PC-9 (cell line): ENCODE measurements around the gene OR5H15. TPM values are rescaled to one million over a fixed set of nuclear protein-coding genes. Genes with fewer than 3 reads are reported as not detected.

Experiments used
- BruUV-seq: library from RNA; stranded (reverse); fragments of 400-500 nt; replicated peaks from 2 replicates; lab custom pipeline; 2021; lab: Mats Ljungman, UMichigan
- CTCF ChIA-PET: fragments of 300-600 bp; sonication (Branson Sonifier 250); formaldehyde crosslinking; loops from one replicate; lab custom pipeline; 2022; ENCODE audit warnings: antibody characterized with exemption; lab: Charles Lee
- POLR2A ChIA-PET: fragments of 300-600 bp; sonication (Branson Sonifier 250); formaldehyde crosslinking; loops from one replicate; lab custom pipeline; 2022; ENCODE audit warnings: antibody characterized with exemption; ENCODE audit not compliant: unreplicated experiment; lab: Charles Lee
- DNase-seq, 2 experiments: peaks; one replicate each; pipeline versions ENCODE4 v3.0.0 to v3.0.0-alpha.2; 2015 to 2022; ENCODE audit warnings: mixed read lengths in 1 of 2
- H2AFZ ChIP-seq: fragments of 200-600 bp; sonication (generic); 2 replicates; pipeline ENCODE4 v1.8.1; 2017; ENCODE audit warnings: antibody characterized with exemption
- H3F3A ChIP-seq: fragments of 200-600 bp; sonication (generic); 2 replicates; pipeline ENCODE4 v1.8.1; 2017; ENCODE audit warnings: antibody characterized with exemption, mild to moderate bottlenecking, low read depth; ENCODE audit not compliant: insufficient read depth
- H3K27ac ChIP-seq: fragments of 200-600 bp; sonication (generic); 2 replicates; pipeline ENCODE4 v1.6.1; 2016; ENCODE audit warnings: mixed run types
- H3K27me3 ChIP-seq: fragments of 200-600 bp; sonication (generic); 2 replicates; pipeline ENCODE4 v1.6.1; 2016; ENCODE audit warnings: low read depth, mixed run types; ENCODE audit not compliant: insufficient read depth
- H3K36me3 ChIP-seq: fragments of 200-600 bp; sonication (generic); 2 replicates; pipeline ENCODE4 v1.6.1; 2016; ENCODE audit warnings: low read depth, mixed run types
- H3K4me1 ChIP-seq: fragments of 200-600 bp; sonication (generic); replicated peaks from 2 replicates; pipeline ENCODE4 v1.6.1; 2016; ENCODE audit warnings: mixed run types; ENCODE audit not compliant: insufficient read depth
- H3K4me2 ChIP-seq: fragments of 200-600 bp; sonication (generic); 2 replicates; pipeline ENCODE4 v1.6.1; 2017; ENCODE audit warnings: mixed run types
- H3K4me3 ChIP-seq: fragments of 200-600 bp; sonication (generic); 2 replicates; pipeline ENCODE4 v1.6.1; 2016; ENCODE audit warnings: mixed run types
- H3K79me2 ChIP-seq: fragments of 200-600 bp; sonication (generic); 2 replicates; pipeline ENCODE4 v1.6.1; 2017; ENCODE audit warnings: low read depth, mixed run types
- H3K9me2 ChIP-seq: fragments of 200-600 bp; sonication (generic); 2 replicates; pipeline ENCODE4 v1.8.1; 2017; ENCODE audit warnings: mild to moderate bottlenecking; ENCODE audit not compliant: insufficient read depth
- H3K9me3 ChIP-seq: fragments of 200-600 bp; sonication (generic); 2 replicates; pipeline ENCODE4 v1.8.1; 2016; ENCODE audit warnings: low read depth; ENCODE audit not compliant: insufficient read depth
- H4K20me1 ChIP-seq: fragments of 200-600 bp; sonication (generic); 2 replicates; pipeline ENCODE4 v1.8.1; 2017; ENCODE audit not compliant: insufficient read depth
- CTCF ChIP-seq: fragments of 200-600 bp; sonication (generic); conservative IDR thresholded peaks from 2 replicates; pipeline ENCODE4 v1.6.1; 2017; ENCODE audit warnings: mixed run types, antibody characterized with exemption, mild to moderate bottlenecking, moderate library complexity
- EZH2 ChIP-seq: fragments of 200-600 bp; sonication (generic); IDR thresholded peaks from 2 replicates; pipeline ENCODE4 v1.8.0; 2017; ENCODE audit warnings: antibody characterized with exemption, low read depth
- intact Hi-C: fragments of 100-400 bp; cut with micrococcal nuclease; formaldehyde crosslinking; loops from one replicate; pipeline ENCODE4 v1.10.0; 2022; ENCODE audit not compliant: unreplicated experiment
- total RNA-seq: library from RNA; stranded (reverse); gene quantifications from 2 replicates; pipeline ENCODE4 v1.2.3, GENCODE V29; 2021

Gene OR5H15
- total RNA-seq, 1 experiment from 2014 or later: not detected

GRCh38 chr3:98151241-98151640 lies 15.3 kb upstream of the OR5H15 start:
- TF ChIP-seq EZH2: no peak
- TF ChIP-seq CTCF: no peak
- no peaks in the 10 kb centered on the region; the same call in 1 of the 2 replicates for H3K9me2 ChIP-seq
- peak overlapping the region; percentile 30; the same call in 1 of the 2 replicates for H2AFZ ChIP-seq
- 0 out of 2 replicates have a peak overlapping the region, but pooled peaks have one; percentile 1 for H3K4me3 ChIP-seq
- POLR2A ChIA-PET: interaction anchor here (0.6 kb wide), 1 partner anchor 93 kb away, joined by 3 read pairs; no protein-coding TSS in a partner anchor
- H3K27ac ChIP-seq: peak overlapping the region; percentile 7; the same call in 1 of the 2 replicates
- peak overlapping the region; percentile 48 for H3K4me2 ChIP-seq
- H3K79me2 ChIP-seq: no peaks in the 10 kb centered on the region
- CTCF ChIA-PET: no interaction called here
- H3K4me1 ChIP-seq: peaks cover 11% of the 10 kb centered on the region
- no peaks in the 10 kb centered on the region for H3K9me3 ChIP-seq
- H3F3A ChIP-seq: peaks cover 9% of the 10 kb centered on the region
- no peaks in the 10 kb centered on the region for H3K36me3 ChIP-seq
- BruUV-seq: no TSS peak
- peak; percentile 12 to 77 for DNase-seq
- H4K20me1 ChIP-seq: no peaks in the 10 kb centered on the region
- no peaks in the 10 kb centered on the region for H3K27me3 ChIP-seq
- intact Hi-C loops: no loop called here

DNA sequence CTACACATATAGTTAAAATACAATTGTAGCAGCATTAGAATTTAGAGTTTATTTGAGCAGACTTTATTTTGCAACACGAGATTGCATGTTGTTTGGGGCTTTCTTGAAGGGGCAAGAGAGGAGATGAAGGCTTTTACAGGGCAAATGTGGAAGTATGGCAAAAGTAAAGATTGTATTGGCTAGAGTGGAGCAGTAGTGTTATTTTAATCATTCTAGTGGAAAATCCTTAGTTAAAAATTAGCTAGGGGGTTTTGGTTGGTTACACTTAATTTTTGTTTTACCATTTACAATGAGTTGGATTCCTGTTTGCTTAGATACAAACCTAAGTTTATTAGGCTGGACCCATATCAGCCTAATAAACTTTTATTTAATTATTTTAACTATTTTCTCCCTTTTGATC lies 4.6 kb downstream of the OR5H15 start:
- Histone ChIP-seq H3K4me3 (no peak overlapping the region), H3K4me1 (no peaks in the 10 kb centered on the region), H3K27me3 (no peaks in the 10 kb centered on the region), H3K27ac (no peak overlapping the region), H3K9me2 (no peaks in the 10 kb centered on the region), H3K79me2 (no peaks in the 10 kb centered on the region), H4K20me1 (no peaks in the 10 kb centered on the region), H3F3A (no peaks in the 10 kb centered on the region), H3K36me3 (no peaks in the 10 kb centered on the region), H2AFZ (0 out of 2 replicates have a peak overlapping the region, but pooled peaks have one; percentile 6), H3K9me3 (no peaks in the 10 kb centered on the region), H3K4me2 (no peak overlapping the region)
- ChIA-PET POLR2A (no interaction called here), CTCF (no interaction called here)
- no TSS peak for BruUV-seq
- TF ChIP-seq EZH2: no peak
- TF ChIP-seq CTCF: no peak
- intact Hi-C loops: no loop called here
- no peak for DNase-seq

DNA sequence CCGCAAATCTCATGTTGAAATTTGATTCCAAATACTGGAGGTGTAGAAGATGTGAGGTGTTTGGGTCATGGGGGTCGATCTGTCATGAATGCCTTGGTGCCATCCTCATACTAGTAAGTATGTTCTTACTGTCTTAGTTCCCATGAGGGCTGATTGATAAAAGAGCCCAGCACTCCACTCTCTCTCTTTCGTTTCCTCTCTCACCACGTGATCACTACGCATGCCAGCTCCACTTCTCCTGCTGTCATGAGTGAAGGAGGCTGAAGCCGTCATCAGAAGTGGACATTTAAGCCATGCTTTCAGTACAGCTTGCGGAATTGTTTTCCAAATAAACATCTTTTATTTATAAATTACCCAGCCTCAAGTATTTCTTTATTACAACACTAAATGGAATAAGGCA lies 6.1 kb downstream of the OR5H15 start:
- no peaks in the 10 kb centered on the region for H3K4me1 ChIP-seq
- POLR2A ChIA-PET: no interaction called here
- H4K20me1 ChIP-seq: no peaks in the 10 kb centered on the region
- no peaks in the 10 kb centered on the region for H3K36me3 ChIP-seq
- TF ChIP-seq CTCF (no peak), EZH2 (no peak)
- no peaks in the 10 kb centered on the region for H3F3A ChIP-seq
- no peak overlapping the region for H3K4me3 ChIP-seq
- no peak overlapping the region for H3K4me2 ChIP-seq
- BruUV-seq: no TSS peak
- H3K9me2 ChIP-seq: no peaks in the 10 kb centered on the region
- DNase-seq: no peak
- H3K27me3 ChIP-seq: no peaks in the 10 kb centered on the region
- CTCF ChIA-PET: no interaction called here
- H2AFZ ChIP-seq: 0 out of 2 replicates have a peak overlapping the region, but pooled peaks have one; percentile 13
- H3K27ac ChIP-seq: no peak overlapping the region
- intact Hi-C loops: no loop called here
- no peaks in the 10 kb centered on the region for H3K9me3 ChIP-seq
- no peaks in the 10 kb centered on the region for H3K79me2 ChIP-seq
